Right hindlimb (tissue), 1 donor: ENCODE data around the gene RPTOR.
"Not testable (repeated sequence)": the region's sequence is repeated elsewhere in the genome, so short reads cannot be mapped to it uniquely, and the experiment has no call there.

Experiments used
- DNase-seq: peaks from one replicate; pipeline ENCODE4 v3.0.0-alpha.2; 2018

Gene RPTOR

DNA sequence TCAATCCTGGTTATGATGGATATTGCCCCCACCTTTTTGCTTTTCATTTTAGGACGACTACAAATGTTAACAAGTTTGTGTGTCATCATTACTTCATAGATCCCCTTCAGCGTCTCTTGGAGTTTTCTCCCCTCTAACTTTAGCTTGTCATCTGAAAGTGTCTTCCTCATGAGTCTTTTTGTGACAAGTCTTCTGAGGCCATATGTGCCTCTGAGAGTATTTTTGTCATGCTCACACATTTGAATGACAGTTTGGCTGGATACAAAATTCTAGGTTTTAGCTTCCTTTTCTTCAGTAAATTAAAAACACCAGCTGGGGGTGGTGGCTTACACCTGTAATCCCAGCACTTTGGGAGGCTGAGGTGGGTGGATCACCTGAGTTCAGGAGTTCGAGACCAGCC lies 243.2 kb downstream of the RPTOR start:
- no peak for DNase-seq

- no peak for DNase-seq
Measured at GRCh38 chr17:80789356-80789902, 244.8 kb downstream of the RPTOR start.

DNA sequence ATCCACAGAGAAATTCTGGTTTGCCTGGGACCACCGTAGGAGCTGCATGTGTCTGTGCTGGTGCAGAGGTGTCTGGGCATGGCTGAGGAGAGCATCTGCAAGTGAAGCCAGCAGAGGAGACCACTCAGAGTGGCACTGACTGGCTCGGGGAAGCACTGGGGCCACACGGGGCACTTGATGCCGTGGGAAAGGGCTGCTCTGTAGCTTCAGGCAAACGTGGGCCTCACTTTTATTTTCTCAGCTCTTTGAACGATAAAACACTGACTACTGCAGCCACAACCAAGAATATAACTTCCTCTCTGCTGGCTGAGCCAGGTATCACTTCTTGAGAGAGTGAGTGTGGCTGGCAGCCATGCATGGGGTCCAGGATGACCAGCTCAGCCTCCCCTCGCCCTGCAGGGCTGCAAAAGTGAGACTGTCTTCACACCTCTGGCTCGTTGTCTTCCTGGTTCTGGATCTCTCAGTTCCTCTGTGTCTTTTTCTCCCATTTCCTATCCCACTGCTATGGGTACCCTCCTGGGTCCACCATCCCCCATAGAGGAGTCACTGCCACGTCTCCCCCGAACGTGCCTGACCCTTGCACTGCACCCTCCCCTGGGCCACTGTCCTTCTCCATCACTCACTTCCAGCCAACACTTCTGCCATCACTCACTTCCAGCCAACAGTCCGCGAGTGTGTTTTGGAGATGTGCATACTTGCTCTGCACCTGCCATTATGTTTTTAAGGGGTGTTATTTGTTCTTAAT lies 245.6 kb downstream of the RPTOR start:
- DNase-seq = no peak

DNA sequence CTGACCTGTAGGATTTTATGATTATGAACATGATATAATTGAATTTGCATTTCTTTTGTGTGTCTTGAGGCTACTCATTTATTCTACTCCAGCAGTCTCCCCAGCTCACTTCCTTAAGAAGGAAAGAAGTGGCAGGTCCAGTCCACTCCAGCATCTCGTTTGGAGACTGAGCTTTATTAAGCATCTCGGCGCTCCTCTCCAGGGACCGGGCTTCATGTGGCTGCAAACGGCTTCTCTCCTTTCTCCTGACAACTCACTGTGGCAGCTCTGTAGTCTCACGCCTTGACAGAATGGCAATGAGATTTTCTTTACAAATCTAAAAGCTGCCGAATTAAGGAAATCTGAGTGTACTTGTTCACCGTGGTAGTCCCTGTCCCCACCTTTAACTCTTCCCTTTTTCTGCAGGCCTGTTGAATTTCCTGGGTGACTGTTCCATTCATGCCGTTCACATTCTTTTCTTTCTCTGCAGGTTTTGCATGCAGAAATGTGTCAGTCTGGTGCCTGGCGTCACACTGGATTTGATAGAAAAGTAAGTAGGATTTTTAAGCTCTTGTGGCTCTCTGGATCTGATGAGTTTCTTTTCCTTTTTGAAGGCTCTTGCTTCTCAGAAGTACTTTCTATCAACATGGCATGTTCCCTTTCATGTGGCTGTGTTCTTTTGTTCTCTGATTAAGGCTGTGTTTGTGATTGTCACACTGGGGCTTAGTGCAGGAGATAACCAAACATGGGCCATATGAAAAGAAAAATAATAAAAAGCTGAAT lies 246.5 kb downstream of the RPTOR start:
- DNase-seq = no peak

- no peak for DNase-seq
Measured at GRCh38 chr17:80791758-80792284, 247.2 kb downstream of the RPTOR start.

GRCh38 chr17:80792373-80792781 lies 247.7 kb downstream of the RPTOR start:
- no peak for DNase-seq

DNA sequence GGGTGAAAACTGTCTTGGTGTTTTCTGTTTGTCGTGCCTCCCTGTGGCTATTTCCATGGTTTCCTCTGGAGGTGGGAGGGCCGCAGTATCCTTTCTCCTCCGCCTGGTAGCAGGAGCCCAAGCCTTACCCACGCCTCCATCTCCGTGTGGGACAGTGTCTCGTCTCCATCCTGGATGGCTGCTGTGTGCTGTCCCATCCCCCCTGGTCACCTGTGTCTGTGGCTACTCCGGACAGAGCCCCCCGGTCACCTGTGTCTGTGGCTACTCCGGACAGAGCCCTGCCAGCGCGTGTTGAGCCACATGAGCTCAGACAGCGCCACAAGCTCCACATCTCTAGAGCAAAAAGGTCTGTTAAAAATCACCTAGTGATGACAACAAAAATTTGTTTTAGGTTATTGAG lies 248.8 kb downstream of the RPTOR start:
- DNase-seq = no peak

DNA sequence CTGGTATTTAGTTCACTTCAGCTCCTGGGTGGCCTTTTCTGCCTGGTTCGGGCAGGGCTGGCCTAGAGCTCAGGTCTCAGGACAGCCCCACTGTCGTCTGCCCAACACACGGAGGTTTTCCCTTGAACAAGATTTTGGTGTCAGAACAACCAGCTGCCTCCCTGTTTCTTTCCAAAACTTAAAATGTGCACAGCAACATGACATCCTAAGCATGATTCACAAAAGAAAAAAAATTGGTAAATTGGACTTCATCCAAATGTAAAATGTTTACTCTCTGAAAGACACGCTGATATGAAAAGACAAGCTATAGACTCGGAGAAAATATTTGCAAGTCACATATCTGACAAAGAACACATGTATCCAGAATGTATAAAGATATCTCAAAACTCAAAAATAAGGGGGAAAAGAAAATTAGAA lies 249.2 kb downstream of the RPTOR start:
- DNase-seq = no peak

DNA sequence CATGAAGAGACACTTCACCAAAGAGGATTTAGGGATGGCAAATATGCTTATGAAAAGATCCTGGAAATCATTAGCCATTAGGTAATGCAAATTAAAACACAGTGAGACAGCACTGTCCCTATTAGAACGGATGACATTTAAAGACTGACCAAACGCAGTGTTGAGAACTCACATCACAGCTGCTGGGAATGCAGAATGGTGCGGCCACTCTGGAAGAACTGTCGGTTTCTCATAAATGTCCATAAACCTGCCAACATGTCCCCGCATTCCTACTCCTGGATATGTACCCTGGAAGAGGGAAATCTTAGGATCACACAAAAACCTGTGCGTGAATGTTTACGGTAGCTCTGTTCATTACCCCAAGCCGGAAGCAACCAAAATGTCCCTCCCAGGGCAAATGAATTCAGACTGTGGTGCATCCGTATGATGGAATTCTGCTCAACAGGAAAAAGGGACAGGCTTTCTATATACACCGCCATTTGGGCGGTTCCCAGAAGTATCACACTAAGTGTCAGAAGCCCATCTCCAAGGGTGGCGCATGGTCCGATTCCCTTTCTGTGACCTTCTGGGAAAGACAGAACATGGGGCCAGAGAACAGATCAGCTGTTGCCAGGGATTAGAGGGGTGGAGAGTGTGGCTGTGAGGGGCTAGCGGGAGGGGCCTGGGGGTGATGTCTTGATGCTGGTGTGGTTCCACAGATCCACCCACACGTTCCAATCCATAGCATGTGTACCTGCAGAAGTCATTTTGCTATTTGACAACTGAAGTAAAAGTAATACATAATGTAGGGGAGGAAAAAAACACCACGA lies 249.8 kb downstream of the RPTOR start:
- no peak for DNase-seq

DNA sequence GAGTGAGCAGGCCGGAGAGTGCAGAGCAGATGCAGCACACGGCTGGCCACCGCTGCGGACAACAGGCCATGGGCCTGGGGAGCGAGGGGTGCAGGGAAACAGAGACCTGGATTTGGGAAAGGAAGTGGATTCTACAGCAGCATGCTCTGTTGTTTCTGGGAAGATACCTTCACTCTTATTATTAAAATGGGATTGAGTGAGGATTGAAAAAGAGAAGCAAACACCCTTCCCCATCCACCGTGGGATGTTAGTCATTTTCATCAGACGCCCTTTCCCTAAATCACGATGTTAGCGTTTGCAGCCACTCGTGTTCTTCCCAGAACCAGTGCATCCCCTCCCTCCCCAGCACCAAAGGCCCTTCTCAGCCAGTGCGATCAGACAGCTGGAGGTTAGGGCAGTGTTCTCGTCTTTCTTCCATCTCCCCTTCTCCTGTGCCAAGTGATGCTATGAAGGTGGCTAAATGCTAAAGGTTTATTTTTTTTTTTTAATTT lies 250.5 kb downstream of the RPTOR start:
- no peak for DNase-seq

DNA sequence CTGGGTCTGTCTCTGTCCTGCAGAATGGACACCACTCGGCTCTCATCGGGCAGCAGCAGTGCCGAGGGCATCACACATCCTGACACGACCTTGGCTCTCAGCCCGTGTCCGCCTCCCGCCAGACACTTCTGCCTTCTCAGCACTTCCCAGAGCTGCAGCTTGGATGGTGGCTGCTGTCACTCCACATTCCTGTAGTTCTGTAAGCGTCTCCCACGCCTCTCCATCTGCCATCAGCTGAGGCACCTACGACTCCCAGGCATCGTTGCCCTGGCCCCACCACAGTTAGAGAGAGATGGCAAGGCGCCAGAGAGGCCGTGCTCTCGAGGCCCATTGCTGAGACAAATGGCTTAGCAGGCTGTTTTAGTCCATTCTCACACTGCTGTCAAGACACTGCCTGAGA lies 251.1 kb downstream of the RPTOR start:
- peak; percentile 66 for DNase-seq

DNA sequence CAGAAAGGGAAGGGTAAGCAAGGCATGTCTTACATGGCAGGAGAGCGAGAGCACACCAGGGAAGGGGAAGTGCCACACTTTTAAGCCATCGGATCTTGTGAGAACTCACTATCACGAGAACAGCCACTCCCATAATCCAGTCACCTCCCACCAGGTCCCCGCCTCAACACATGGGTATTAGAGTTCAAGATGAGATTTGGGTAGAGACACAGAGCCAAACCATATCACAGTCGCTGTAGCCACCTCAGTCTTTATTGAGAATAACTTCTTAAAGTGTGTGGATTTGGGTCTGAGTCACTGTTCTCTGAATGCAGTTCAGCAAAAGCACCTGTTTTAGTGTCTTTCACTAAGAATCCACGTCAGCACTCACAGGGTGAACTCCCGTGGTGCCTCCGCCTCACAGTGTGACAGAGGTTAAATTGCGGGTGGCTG lies 251.8 kb downstream of the RPTOR start:
- DNase-seq = no peak

DNA sequence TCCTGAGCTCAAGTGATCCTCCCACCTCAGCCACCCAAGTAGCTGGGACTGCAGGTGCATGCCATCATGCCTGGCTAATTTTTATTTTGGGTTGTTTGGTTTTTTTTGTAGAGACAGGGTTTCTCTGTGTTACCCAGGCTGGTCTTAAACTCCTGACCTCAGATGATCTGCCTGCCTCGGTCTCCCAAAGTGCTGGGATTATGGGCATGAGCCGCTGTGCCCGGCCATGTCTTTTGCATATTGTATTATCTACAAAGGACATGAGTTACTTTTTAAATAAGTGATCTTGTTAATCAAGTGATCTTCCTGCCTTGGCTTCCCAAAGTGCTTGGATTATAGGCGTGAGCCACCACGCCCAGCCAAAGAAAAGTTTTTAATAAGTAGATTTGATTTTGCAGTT lies 252.6 kb downstream of the RPTOR start:
- DNase-seq = not testable (repeated sequence)

- no peak for DNase-seq
Measured at GRCh38 chr17:80797741-80798594, 253.3 kb downstream of the RPTOR start.

DNA sequence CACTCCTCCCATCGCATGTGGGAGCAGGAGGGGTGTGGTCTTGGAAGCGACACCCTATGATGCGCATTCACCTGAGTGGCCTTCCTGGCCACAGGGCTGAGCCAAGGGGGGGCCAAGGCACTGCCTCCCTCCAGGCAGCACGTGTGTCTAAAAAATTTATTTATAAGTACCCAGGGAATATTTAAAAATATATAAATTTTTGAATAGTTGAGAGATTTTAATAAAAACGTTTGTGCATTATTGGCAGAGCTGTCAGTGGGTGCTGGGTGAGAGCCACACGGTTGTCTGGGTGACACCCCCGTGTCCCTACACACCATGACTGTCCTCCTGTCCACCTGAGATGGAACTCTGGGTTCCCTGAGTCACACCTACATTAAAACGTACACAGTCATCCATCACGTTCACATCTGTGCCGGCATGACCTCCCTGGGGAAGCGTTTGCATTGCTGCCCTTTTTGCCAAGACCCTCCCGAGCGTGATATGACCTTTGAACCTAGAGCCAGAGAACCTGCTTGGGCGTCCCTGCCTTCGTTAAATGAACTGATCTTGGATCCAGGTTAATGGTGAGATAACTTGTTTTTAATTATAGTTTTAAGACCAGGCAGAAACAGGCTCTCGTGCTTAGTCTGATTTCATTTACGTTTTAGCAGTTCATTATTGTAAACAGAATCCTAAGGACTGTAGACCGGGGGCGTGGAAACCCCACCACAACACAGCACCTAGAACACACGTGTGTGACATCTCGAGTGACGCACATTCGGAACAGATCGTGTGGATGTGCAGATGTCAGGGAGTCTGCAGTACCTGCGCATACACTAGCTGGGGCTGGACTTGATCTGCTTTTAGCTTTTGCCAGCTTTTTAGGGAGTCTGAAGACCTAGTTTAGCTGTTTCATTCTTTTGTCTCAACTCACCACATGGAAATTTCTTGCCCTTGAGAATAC lies 254.2 kb downstream of the RPTOR start:
- DNase-seq = no peak

DNA sequence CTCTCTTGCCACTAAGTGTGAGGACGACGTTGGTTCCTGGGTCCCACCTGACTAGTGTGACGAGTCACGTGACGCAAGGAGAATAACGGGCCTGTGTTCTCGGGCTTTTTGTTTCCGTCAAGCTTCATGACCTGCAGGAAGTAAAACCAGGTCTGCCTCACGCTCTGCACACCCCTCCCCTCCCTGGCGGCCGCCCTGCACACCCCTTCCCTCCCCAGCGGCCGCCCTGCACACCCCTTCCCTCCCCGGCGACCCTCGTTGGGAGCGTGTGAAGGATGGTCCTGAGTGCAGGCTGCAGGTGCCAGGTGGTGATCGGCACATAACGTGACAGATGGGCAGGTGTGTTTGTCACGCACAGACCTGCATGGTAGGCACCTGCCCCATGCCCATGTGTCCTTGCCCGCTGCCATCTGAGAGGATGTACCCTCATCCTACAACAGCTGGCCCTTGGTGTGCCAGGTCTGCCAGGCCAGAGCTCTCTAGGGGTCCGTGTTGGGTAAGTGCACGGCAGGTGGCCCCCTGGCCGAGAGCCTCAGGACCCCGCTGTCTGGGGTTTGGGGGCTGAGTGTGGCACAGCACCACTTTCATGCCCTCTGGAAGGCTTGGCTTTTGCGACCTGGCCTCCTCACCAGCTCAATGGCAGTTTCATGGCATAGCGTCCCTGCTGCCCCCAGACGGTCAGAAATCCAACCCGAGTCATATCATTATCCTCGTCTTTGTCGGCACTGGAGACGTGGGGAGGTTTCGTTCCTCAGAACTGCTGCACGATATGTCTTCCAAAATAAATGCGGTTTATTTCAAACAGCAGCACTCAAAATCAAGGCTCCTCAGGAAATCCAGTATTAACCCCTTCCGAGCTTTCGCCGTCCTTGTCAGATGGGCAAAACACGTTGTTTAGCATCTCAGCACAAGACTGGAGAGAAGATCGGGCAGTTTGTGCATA lies 255.2 kb downstream of the RPTOR start:
- DNase-seq = no peak

DNA sequence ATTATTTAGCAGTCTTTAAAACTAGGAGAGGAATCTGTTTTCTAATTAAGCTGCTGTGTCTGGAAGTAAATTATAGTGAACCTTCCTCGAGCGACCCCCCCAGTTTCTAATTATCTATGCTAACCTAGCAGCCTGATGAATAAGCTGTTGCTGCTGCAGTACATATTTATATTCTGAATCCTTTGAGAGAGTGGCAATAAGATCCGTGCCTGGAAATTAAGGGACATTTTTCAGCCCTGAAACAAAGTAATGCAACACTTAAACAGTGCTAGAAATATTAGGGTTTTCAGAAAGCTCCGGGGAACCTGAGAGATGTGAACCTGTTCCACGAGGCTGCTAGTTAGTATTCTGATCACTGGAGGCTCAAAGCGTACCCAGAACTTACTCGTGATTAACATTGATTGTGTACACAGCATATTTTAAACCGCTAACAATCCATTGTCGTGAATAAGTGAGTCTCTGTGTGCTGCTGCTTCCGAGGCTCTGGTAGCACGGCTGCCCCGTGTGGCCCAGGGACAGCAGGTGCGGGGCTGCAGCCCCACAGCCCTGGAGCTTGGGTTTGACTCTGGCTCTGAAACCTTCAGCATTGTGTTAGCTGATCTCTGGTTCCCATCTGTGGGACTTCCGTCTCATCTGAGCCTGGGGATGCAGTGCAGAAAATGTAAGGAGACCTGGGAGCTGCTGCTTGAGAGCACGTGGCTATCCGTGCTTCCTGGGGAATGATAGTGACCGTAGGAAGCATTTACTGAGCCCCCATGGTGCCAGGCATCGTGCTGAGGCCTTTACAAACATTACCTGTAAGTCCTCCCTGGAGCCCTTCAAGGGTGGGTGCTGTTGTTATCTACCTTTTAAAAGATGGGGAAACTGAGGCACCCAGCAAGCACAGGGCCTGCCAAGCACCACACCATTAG lies 256.1 kb downstream of the RPTOR start:
- no peak for DNase-seq
